Femur (tissue), 1 donor: Measurements from ENCODE around the gene VAPB.
"Not testable (repeated sequence)": the region's sequence is repeated elsewhere in the genome, so short reads cannot be mapped to it uniquely, and the experiment has no call there.

Experiments
- DNase-seq: peaks from one replicate; pipeline ENCODE4 v3.0.0-alpha.2; 2017

Gene VAPB, protein sequence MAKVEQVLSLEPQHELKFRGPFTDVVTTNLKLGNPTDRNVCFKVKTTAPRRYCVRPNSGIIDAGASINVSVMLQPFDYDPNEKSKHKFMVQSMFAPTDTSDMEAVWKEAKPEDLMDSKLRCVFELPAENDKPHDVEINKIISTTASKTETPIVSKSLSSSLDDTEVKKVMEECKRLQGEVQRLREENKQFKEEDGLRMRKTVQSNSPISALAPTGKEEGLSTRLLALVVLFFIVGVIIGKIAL

DNA sequence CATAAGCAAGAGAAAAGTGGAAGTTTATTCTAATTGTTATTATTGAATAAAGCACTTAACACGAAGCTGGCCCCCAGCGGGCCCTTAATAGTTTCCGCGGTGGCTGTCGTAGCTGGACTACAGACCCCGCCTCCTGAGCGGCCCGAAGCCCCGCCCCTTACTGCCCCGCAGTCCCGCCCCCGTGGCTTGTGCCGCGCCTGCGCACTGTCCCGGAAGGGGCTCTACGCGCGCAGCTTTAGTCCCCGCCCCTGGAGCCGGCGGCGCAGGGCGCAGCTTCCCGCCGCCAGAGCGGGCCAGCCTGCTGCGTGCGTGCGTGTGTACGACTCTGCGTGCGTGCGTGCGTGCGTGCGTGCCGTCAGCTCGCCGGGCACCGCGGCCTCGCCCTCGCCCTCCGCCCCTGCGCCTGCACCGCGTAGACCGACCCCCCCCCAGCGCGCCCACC, at the start of gene VAPB:
Gene VAPB (plus strand): TSS at position 348 of the 442 bp plus-strand sequence. CDS start 231 bp downstream, outside the sequence.
- DNase-seq, result peak; percentile 97

DNA sequence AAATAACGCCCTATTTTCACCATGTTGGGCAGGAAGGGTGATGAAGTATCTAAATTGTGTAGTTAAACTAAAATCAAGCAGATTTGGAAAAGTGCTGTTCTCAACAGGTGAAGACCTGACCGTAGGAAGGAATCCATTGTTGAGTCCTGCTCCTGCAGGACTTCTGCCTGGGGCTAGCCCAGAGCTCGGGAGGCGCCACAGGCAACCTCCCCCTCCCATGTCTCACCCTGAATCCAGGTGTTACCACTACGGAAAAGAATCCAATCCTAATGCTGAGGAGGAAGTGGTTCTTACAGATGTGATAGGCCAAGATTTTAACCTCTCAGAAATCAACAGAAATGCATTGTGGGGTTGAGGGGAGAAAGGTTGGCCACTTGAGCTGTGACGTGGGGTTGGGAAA, 49.3 kb upstream of the VAPB start:
- DNase-seq, result no peak

DNA sequence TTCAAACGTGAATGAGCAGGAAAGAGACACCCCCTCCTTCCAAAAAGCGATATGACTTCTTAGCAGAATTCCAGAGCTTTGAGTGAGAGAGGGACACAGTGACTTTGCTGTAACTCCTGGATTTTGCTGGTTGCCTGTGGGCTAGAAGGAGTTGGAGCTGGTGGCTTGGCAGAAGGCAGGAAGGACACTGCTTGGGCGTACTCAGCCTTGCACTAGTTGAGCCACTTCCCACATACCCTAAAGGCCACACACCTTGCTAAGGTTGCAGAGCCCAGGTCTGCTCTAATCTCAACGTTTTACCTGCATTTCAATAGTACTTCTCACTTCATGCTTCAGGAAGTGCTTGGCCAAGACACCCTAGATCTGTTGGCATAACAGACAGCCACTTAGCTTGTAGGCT, 48.9 kb upstream of the VAPB start:
- DNase-seq, result no peak

DNA sequence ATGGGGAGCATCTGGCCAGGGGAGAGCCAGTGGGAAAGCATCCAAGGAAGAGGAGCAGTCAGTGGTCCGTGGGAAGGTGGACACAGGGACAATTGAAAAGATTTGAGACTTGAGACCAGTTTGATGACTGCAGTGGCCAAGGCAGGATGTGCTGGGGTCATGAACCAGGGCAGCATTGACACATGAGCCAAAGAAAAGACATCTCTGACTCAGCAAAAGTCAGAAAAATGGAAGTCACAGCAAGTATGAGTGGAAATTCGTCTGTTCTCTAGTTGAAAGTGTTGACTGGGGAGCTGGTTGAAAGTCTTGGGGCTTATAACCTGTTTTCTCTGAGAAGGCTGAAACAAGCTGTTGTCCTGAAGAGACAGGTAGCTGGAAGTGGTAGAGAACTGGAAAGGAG, 48.2 kb upstream of the VAPB start:
- no peak for DNase-seq

DNA sequence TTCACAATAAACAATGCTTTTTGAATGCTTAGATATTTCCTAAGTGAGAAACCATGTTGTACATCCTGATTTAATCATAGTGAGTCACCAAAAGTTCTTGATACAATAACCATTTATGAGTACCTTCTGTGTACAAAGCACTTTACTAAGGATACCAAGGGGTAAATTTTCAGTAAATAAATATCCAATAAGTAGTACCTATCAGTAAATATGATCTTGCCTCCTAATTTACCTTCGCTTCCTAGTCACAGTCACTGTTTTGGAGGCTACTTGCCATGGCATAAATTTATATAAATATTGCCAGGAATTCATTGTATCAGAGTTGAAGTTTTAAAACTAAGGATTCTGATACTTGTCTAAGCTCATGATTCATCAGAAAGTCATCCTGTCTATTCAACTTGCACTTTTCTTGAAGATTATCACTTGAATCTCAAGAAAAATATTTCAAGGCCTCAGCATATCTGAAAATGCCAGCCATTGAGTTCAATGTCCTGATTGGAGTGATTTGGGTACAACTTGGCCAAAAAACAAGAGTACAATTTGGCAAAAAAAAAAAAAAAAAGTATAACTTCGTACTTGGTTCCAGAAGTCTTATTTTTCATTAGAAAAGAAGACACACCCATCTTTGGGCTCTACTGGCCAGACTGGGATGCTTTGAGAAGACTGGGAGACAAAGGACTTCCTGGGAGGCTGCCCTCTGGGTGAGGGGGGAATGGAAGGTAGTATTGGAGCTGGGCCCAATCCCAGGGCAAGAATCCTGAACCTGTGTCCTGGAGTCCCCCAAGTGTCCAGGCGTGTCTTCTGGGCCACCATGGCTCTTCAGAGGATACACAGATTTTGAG, 46.7 kb upstream of the VAPB start:
- no peak for DNase-seq

DNA sequence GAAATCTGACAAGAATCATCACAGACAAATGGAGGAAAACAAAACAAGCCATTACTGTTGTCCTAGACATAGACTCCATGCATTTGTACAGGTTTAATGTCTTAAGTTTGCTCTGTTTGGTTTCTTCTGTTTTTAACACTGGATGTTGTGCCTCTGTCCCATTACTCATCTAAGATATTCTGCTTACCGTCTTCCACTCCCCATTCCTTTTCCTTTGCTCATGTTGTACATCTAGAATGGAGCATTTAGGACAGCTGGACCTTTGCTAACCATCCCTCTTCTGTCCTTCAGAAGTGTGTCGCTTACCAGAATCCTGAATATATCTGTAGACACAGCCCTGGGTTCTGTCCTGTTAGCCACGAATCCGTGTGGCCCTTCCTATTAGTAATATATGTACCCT, 44.3 kb upstream of the VAPB start:
- DNase-seq, result no peak

DNA sequence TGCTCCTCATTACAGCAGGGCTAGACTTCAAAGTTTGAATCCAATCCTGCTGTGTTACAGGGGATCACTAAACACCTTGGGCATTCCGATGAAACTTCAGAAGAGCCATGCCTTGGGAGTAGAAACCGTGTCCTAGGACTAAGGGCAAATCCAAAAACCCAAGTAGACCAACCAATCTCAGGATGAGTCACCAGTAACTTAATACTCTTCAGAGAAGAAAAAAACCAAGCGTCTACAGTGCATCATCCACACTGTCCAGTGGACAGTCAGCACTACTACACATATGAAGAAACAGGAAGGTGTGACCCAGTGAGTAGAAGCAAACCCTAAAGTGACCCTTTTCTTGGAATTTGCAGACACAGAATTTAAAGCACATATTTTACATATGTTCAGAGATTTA, 39.5 kb upstream of the VAPB start:
- DNase-seq, result no peak

DNA sequence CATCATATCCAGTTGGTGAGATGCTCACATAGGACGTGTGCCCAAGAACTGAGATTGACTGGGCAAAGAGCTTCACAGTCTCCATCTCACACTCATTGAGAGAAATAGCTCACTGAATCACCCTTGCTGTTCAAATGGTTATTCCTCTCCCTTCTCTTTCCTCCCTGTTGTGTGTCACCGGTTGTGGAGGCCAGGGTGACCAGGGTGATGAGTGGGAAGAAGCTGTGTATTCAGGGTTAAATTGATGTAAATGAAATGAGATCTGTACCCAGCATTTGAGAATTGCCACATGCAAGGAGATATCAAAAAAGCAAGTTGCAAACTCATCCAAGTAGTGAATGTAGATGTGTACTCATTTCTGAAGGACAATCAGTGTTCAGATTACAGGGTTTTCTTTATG, 36.6 kb upstream of the VAPB start:
- no peak for DNase-seq

DNA sequence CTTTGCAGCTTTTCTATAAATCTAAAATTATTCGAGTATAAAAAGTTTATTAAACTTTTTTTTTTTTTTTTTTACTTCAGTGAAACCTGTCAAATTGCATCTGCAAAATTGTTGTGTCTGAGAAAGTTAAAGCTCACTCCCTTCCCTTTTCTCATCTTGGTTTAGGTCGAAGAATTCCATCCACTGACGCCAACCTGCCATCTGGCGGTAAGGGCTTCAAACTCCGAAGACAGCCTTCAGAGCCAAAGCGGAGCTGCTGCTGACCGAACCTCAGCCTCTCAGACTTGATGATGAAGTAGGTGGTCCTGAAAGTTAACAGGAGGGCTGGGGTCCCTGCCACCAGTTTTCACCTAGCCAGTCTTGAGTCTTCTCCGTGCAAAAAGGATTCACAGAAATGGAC, 29.6 kb upstream of the VAPB start:
- DNase-seq, result peak; percentile 32

DNA sequence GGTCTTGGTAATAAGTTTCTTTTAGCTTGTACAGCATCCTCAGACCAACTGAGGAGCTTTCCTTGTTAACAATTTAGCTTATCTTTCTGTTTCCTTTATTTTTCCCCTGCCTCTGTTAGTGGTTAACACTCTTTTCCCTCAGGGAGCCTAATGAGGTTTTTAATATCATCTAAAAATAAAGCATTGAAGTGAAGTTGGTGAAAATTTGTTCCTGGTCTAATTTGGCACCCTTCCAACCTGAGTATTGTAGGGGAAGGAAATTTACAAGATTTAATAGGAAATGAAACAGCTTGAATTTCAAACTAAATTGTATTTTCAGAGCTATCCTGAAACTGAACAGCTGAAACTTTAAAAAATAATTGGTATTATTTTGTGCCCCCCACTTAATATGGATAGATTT, 28.1 kb upstream of the VAPB start:
- no peak for DNase-seq

DNA sequence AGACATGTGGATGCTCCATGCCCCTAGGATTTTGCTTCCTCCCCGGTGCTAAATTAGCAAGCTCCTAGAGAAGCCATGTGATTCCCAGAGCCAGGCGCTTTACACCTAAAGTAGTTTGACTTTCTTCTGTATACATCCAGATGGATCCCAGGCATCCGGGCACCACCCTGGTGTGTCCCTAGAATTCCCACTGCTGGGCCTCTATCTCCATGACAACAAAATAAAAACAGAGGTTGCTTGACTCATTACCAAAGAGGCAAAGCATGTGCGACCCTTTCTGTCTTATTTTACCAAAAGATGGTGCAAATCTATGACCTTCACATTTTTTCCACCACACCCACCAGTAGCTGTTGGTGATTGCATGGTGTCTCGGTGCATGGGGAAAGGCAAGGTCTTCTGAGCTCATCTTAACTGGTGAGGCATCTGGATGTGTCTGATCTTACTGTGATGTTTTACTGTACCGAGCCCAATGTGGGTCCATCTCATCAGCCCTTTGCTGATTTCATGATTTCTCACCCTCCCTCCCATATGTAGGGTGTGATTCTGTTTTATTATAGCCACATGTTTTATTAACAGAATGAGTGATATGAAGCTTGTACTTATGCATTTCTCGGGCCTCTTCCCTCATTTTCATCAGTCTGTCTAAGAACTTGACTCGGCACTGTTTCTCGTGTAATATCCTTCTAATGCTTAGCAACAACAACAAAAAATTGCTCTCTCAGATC, 27.4 kb upstream of the VAPB start:
- peak; percentile 72 for DNase-seq

DNA sequence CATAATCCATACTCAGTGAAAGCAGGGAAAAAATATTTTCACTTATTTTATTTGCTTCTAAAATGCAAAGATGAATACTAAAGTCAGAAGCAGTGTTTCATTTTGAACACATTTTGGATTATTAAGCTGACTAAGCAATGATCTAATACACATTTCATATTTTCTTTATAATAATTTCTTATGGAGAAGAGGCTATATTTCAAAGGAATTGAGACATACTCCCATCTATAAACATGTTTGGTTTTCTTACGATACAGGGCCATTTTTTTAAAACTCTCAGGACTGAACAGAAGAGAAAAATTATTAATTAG, 26.9 kb upstream of the VAPB start:
- no peak for DNase-seq

DNA sequence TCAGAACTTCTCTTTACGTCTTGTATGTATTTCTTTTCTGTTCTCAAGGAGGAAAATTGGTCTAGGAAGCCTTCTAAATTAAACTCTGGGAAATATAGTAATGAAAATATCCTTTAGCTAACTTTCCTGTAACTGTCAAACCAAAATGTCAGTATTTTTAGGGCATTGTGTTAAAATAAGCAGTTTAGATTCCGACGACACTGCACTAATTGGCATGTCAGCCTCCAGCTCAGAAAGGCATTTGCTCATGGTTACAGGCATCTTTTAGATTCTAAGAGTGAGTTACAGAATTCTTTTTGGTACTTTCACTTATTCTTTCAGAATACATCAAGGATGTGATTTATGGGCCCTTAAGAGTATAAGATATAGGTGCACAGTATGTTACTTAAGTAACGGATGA, 26.1 kb upstream of the VAPB start:
- DNase-seq, result no peak

DNA sequence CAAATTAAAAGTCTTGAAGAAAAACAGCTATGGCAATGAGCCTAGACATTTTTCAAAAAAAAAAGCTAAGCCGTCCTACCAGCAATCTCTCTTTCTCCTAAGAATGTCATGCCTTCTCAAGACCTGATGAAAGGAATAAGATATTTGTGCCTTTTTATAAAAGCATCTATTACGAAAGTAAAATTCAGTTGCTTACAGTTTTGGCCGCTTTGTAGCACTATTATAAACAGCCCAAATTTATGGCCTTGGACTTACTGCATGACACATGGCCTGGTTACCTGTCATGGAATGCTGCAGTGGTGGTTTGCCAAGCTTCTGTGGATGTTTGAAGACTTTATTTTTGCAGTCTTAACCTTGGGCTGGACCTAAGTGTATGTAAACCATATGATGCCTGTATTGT, 22.2 kb upstream of the VAPB start:
- DNase-seq, result no peak

DNA sequence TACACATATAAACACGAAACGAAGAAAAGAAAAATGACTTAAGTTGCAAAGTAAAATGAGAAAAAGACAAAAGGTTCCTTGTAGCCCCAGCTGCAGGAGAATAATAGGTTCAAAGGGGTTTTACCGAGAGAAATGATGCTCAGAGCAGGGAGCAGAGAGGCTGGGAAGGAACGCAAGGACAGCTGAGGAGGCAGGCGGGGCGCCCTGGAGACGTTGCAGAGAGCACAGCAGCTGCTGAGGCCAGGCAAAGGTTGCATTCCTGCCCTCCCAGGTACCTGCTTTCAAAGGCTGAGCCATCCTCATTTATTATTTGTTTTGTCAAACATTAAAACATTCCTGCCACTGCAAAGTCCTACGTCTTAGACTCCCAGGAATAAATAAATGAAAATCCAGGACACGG, 16.2 kb upstream of the VAPB start:
- DNase-seq, result peak; percentile 28

DNA sequence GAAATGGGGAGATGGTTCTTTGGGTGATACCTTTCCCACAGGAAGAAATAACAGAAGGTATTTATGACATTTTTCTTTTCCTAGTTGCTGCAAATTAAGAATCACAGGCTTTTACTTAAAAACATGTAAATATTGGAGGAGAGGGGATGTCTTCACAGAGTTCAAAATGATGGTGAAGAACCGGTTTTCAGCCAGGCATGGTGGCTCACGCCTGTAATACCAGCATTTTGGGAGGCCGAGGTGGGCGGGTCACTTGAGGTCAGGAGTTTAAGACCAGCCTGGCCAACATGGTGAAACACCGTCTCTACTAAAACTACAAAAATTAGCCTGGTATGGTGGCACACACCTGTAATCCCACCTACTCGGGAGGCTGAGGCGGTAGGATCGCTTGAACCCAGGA, 15.7 kb upstream of the VAPB start:
- not testable (repeated sequence) for DNase-seq

DNA sequence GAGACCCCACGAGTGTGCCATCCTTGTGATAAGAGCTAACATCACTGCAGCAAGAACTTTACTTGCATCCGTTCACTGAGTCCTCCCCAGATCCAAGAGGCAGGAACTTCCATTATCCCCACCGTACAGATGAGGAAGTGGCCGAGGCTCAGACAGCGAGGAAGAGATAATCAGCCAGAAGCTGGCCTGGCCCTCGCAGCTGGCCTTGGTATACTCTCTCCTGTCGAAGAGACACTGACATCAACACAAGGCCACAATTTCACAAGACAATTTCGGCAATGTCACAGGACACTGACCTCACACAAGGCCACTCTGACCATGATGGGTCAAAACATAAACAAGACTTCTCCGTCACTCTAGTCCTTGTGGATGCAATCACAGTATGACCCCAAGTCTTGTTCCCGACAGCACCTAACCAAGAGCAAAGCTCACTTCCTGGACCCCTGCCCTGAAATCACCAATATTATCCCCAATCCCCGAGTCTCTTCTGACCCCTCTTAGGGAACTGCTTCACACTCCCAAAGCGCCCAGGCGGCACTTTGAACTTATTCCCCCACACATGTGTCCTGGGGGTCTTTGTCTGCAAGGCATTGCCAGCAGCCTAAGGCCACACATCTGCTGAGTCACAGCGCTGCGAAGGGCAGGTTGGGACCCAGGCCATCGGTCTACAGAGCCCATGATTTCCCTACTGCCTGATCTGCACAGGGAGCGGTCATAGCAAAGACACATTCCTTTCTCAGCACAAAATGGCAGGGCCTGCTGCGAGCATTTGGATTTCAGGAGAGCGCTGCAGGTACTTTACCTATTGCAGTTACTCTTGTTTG, 14.8 kb upstream of the VAPB start:
- DNase-seq, result no peak

DNA sequence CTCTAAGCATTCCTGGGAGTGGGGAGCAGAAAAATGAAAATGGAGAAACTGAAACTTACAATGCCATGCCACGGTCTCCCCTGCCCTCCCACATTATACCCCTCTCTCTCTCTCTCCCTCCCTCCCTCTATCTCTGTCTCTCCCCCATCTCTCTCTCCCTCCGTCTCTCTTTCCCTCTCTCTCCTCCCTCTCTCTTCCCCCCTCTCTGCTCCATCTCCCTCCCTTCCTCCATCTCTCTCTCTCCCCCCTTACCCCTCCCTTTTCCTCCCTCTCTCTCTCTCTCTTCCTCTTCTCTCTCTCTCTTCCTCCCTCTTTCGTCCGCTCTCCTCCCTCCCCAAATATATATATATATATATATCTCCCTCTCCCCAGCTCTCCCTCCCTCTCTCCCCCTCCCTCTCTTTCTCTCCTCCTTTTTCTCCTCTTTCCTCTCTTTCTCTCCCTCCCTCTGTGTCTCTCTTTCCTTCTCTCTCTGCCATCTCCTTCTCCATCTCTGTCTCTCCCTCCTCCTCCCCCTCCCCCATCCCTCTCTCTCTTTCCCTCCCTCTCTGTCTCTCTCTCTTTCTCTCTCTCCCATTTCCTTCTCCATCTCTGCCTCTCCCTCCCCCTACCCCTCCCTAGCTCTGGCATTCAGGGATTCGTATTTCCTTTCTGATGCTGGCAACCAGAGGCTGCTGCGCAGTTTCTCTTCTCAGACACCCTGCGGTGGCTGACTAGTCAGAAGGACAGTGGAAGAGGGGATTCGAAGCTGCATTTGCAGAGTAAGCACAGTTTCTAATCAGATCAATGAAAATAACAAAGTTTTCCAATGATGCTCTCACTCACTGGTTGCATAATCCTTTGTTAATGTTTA, 13.9 kb upstream of the VAPB start:
- DNase-seq, result peak; percentile 63

DNA sequence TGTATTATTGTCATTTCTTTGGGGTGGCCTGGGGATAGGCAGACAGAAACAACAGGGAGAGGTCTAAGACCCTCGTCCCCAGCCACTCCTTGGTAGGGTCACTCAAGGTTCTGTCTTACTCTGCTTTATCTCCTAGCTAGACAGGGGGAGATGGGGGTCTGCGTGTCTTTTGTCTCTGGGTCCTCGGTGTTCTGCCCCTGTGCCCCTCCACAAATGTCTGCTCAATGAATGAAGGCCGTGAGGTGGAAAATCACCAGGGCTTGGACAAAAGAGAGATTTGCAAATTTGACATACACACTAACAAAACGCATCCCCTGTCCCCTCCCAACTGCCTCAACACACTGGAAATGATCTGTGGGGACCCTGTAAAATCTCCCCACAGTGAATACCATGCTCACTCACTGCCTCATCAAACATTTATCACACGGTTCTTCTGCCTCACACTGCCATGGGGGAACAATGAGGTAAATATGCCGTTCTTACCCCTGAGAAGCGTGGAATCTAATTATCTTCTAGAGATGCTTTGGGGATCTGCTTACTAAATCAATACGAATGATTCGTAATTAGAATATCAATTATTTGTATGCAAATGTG, 13.2 kb upstream of the VAPB start:
- no peak for DNase-seq

DNA sequence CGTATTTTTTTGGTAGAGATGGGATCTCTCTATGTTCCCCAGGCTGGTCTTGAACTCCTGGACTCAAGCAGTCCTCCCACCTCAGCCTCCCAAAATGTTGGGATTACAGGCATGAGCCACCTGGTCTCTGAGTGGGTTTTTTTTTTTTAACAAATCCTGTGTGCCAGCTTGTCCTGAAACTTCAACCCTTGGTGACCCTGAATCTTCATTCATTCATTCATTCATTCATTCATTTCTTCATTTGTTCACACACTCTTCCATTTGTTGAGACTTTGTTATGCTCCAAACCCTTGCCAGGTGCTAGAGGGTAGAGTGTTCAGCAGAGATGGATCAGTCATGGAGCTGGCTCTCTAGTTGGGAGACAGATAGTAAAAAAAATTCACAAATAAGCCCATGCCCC, 12.0 kb upstream of the VAPB start:
- no peak for DNase-seq

DNA sequence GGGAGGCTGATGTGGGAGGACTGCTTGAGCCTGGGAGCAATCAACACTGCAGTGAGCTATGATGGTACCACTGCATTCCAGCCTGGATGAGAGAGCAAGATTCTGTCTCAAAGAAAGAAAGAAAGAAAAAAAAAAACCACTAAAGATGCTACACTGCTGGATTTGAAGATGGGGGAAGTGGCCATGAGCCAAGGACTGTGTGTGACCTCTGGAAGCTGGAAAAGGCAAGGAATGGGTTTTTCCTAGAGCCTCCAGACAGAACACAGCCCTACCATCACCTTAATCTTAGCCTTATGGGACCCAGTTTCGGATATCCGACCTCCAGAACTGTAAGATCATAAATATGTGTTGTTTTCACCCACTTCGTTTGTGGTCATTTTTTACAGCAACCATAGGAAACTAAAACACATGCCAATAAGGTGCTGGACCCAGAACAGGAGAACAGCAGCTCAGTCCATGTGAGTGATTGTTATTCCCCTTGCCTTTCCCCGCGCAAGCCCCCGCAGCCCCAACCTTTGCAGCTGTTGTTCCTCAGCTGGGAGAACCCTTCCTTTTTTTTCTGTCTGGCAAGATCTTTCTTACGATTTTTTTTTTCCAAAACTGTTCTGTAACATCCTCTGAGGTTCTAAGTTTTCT, 11.1 kb upstream of the VAPB start:
- DNase-seq, result peak; percentile 46
